Measurements from ENCODE around the gene SPTSSB.

Gene SPTSSB

GRCh38 chr3:161339517-161340500, 31.5 kb downstream of the SPTSSB start:
- no peak for DNase-seq (ENCODE audit: low read depth)

- no peak for DNase-seq (ENCODE audit: low read depth)
Observed at GRCh38 chr3:161337311-161337710, 34.0 kb downstream of the SPTSSB start.

- no peak for DNase-seq (ENCODE audit: low read depth)
Observed at GRCh38 chr3:161336661-161337060, 34.7 kb downstream of the SPTSSB start.

GRCh38 chr3:161333696-161334095, 37.6 kb downstream of the SPTSSB start:
- DNase-seq (ENCODE audit: low read depth): no peak

GRCh38 chr3:161332792-161333191, 38.5 kb downstream of the SPTSSB start:
- no peak for DNase-seq (ENCODE audit: low read depth)

- DNase-seq (ENCODE audit: low read depth): no peak
Observed at GRCh38 chr3:161325059-161325458, 46.3 kb downstream of the SPTSSB start.

GRCh38 chr3:161323926-161324621, 47.2 kb downstream of the SPTSSB start:
- DNase-seq (ENCODE audit: low read depth): no peak

GRCh38 chr3:161322781-161323568, 48.3 kb downstream of the SPTSSB start:
- no peak for DNase-seq (ENCODE audit: low read depth)

GRCh38 chr3:161320837-161321236, 50.5 kb downstream of the SPTSSB start:
- DNase-seq (ENCODE audit: low read depth): no peak

GRCh38 chr3:161319867-161320266, 51.5 kb downstream of the SPTSSB start:
- no peak for DNase-seq (ENCODE audit: low read depth)

- no peak for DNase-seq (ENCODE audit: low read depth)
Observed at GRCh38 chr3:161317077-161317476, 54.2 kb downstream of the SPTSSB start.

GRCh38 chr3:161316006-161316689, 55.2 kb downstream of the SPTSSB start:
- no peak for DNase-seq (ENCODE audit: low read depth)

GRCh38 chr3:161314836-161315395, 56.4 kb downstream of the SPTSSB start:
- DNase-seq (ENCODE audit: low read depth): no peak

GRCh38 chr3:161310649-161311423, 60.5 kb downstream of the SPTSSB start:
- DNase-seq (ENCODE audit: low read depth): no peak

GRCh38 chr3:161305095-161305991, 66.0 kb downstream of the SPTSSB start:
- no peak for DNase-seq (ENCODE audit: low read depth)

GRCh38 chr3:161296814-161297213, 74.5 kb downstream of the SPTSSB start:
- DNase-seq (ENCODE audit: low read depth): no peak

- DNase-seq (ENCODE audit: low read depth): no peak
Observed at GRCh38 chr3:161295325-161295724, 76.0 kb downstream of the SPTSSB start.

All from GM04503 (cell line).